ENCODE results near the gene ITGAE.

The ITGAE gene

GRCh38 chr17:3678821-3679530 is 122.0 kb downstream of the ITGAE start:
- POLR2A ChIA-PET, result interaction anchor here (0.9 to 1.7 kb wide), 2 partner anchors 10 to 11 kb away, joined by 4 to 5 read pairs; partner anchors contain the start of gene EMC6

GRCh38 chr17:3678095-3678820 is 122.7 kb downstream of the ITGAE start:
- CTCF ChIA-PET, result interaction anchor here (1.0 to 1.4 kb wide), 2 partner anchors 10 to 168 kb away, joined by 3 read pairs; partner anchors contain the start of gene NCBP3
- no peak for DNase-seq (ENCODE audit: low read depth, low spot score)
- no peak overlapping the region for H3K4me3 ChIP-seq (ENCODE audit: low read depth, low read length)
- POLR2A ChIA-PET, result interaction anchor here (0.9 to 1.7 kb wide), 2 partner anchors 9 to 10 kb away, joined by 4 to 5 read pairs; partner anchors contain the start of gene EMC6
- no peak for TF ChIP-seq CTCF (IDR thresholded peaks at IDR 0.05; ENCODE audit: insufficient read depth, low read length, missing control alignments)

More at GRCh38 chr17:3678821-3679530, 122.0 kb downstream of the ITGAE start:
- DNase-seq (ENCODE audit: low read depth, low spot score), result no peak
- CTCF ChIA-PET, result interaction anchor here (1.0 to 1.4 kb wide), 2 partner anchors 9 to 167 kb away, joined by 3 read pairs; partner anchors contain the start of gene NCBP3
- H3K4me3 ChIP-seq (ENCODE audit: low read depth, low read length), result no peak overlapping the region
- TF ChIP-seq CTCF (IDR thresholded peaks at IDR 0.05; ENCODE audit: insufficient read depth, low read length, missing control alignments), result no peak

- ChIA-PET CTCF (interaction anchor here (1.2 kb wide), 1 partner anchor 170 kb away, joined by 3 read pairs; the partner anchor contains the start of gene NCBP3), POLR2A (interaction anchor here (0.6 kb wide), 1 partner anchor 9 kb away, joined by 3 read pairs; no protein-coding TSS in a partner anchor)
- DNase-seq (ENCODE audit: low read depth, low spot score), result no peak
- TF ChIP-seq CTCF (IDR thresholded peaks at IDR 0.05; ENCODE audit: insufficient read depth, low read length, missing control alignments), result no peak
- H3K4me3 ChIP-seq (ENCODE audit: low read depth, low read length), result no peak overlapping the region
These were observed 125.1 kb downstream of the ITGAE start for GRCh38 chr17:3675886-3676285.

- no peak for TF ChIP-seq CTCF (IDR thresholded peaks at IDR 0.05; ENCODE audit: insufficient read depth, low read length, missing control alignments)
- POLR2A ChIA-PET, result no interaction called here
- no peak overlapping the region for H3K4me3 ChIP-seq (ENCODE audit: low read depth, low read length)
- CTCF ChIA-PET, result interaction anchor here (1.4 to 1.5 kb wide), 2 partner anchors 10 to 11 kb away, joined by 4 to 8 read pairs; no protein-coding TSS in a partner anchor
- DNase-seq (ENCODE audit: low read depth, low spot score), result no peak
These were observed 128.4 kb downstream of the ITGAE start for GRCh38 chr17:3672571-3672970.

- peak overlapping the region; percentile 93 for H3K4me3 ChIP-seq (ENCODE audit: low read depth, low read length)
- no peak for DNase-seq (ENCODE audit: low read depth, low spot score)
- ChIA-PET CTCF (interaction anchor here (0.8 to 1.2 kb wide), 2 partner anchors 13 to 50 kb away, joined by 3 to 7 read pairs; no protein-coding TSS in a partner anchor), POLR2A (interaction anchor here (0.7 kb wide), 1 partner anchor 98 kb away, joined by 6 read pairs; no protein-coding TSS in a partner anchor)
- no peak for TF ChIP-seq CTCF (IDR thresholded peaks at IDR 0.05; ENCODE audit: insufficient read depth, low read length, missing control alignments)
These were observed 131.4 kb downstream of the ITGAE start for GRCh38 chr17:3669548-3669947.

- peak overlapping the region; percentile 93 for H3K4me3 ChIP-seq (ENCODE audit: low read depth, low read length)
- POLR2A ChIA-PET, result interaction anchor here (0.6 to 2.3 kb wide), 3 partner anchors 9 to 53 kb away, joined by 3 to 11 read pairs (median 5); partner anchors contain the start of genes CTNS and SHPK
- no peak for DNase-seq (ENCODE audit: low read depth, low spot score)
- TF ChIP-seq CTCF (IDR thresholded peaks at IDR 0.05; ENCODE audit: insufficient read depth, low read length, missing control alignments), result no peak
- CTCF ChIA-PET, result no interaction called here
These were observed 132.0 kb downstream of the ITGAE start for GRCh38 chr17:3669085-3669347.

Data from AG04449 (cell line).